Activated naive CD8-positive, alpha-beta T cell treated with anti-CD3 and anti-CD28 coated beads, Interleukin-2, amount 50 U/mL, for 16 hours (primary cell): ENCODE data around the gene TXNDC16.
"Not testable (repeated sequence)": the region's sequence is repeated elsewhere in the genome, so short reads cannot be mapped to it uniquely, and the experiment has no call there.

Experiments used
- DNase-seq: peaks from one replicate; pipeline ENCODE4 v3.0.0-alpha.2; 2020; ENCODE audit warnings: low read depth, low spot score

The TXNDC16 gene

GRCh38 chr14:52552063-52552988 is at the start of gene TXNDC16, which contains the start of gene GPR137C:
TSS of gene TXNDC16 (minus strand) at chr14:52552505. CDS start at chr14:52543557, 8,948 bp downstream.
TSS of gene GPR137C (plus strand) at chr14:52552836. CDS start at chr14:52553148, 312 bp downstream.
- DNase-seq, result peak; percentile 99

GRCh38 chr14:52599974-52600373 is 47.7 kb upstream of the TXNDC16 start:
- DNase-seq, result no peak

- DNase-seq, result no peak
Measured at GRCh38 chr14:52598568-52598967, 46.3 kb upstream of the TXNDC16 start.

- DNase-seq, result no peak
Measured at GRCh38 chr14:52596861-52597260, 44.6 kb upstream of the TXNDC16 start.

GRCh38 chr14:52596320-52596719 is 44.0 kb upstream of the TXNDC16 start:
- no peak for DNase-seq

- DNase-seq, result no peak
Measured at GRCh38 chr14:52590318-52590717, 38.0 kb upstream of the TXNDC16 start.

- DNase-seq, result no peak
Measured at GRCh38 chr14:52589646-52590045, 37.3 kb upstream of the TXNDC16 start.

- no peak for DNase-seq
Measured at GRCh38 chr14:52583544-52583943, 31.2 kb upstream of the TXNDC16 start.

GRCh38 chr14:52575858-52576257 is 23.6 kb upstream of the TXNDC16 start:
- DNase-seq, result no peak

GRCh38 chr14:52568454-52568853 is 16.1 kb upstream of the TXNDC16 start:
- DNase-seq, result not testable (repeated sequence)

- no peak for DNase-seq
Measured at GRCh38 chr14:52563120-52563519, 10.8 kb upstream of the TXNDC16 start.

GRCh38 chr14:52558688-52559087 is 6.4 kb upstream of the TXNDC16 start:
- no peak for DNase-seq

- peak; percentile 61 for DNase-seq
Measured at GRCh38 chr14:52553671-52554575, 1.6 kb upstream of the TXNDC16 start.

GRCh38 chr14:52553002-52553670 is 831 bp upstream of the TXNDC16 start:
- DNase-seq, result no peak

GRCh38 chr14:52551696-52552062 is 626 bp downstream of the TXNDC16 start:
- DNase-seq, result no peak

GRCh38 chr14:52551205-52551604 is 1.1 kb downstream of the TXNDC16 start:
- DNase-seq, result no peak

GRCh38 chr14:52550661-52551060 is 1.6 kb downstream of the TXNDC16 start:
- DNase-seq, result no peak

GRCh38 chr14:52547526-52547925 is 4.8 kb downstream of the TXNDC16 start:
- no peak for DNase-seq

- DNase-seq, result no peak
Measured at GRCh38 chr14:52547027-52547426, 5.3 kb downstream of the TXNDC16 start.

GRCh38 chr14:52546318-52546670 is 6.0 kb downstream of the TXNDC16 start:
- no peak for DNase-seq

GRCh38 chr14:52545584-52546317 is 6.6 kb downstream of the TXNDC16 start:
- no peak for DNase-seq
